Retinal pigment epithelial cell (primary cell): ENCODE measurements around the gene SLC35G2.
"Not testable (repeated sequence)": the region's sequence is repeated elsewhere in the genome, so short reads cannot be mapped to it uniquely, and the experiment has no call there.

ENCODE experiments used
- DNase-seq: peaks from one replicate; pipeline ENCODE4 v3.0.0-alpha.2; 2010; ENCODE audit warnings: low read depth
- H3K4me3 ChIP-seq: 2 replicates; pipeline ENCODE4 v1.5.1; 2011; ENCODE audit warnings: mild to moderate bottlenecking, low read length, control low read depth, moderate library complexity
- CTCF ChIP-seq: conservative IDR thresholded peaks from 2 replicates; pipeline ENCODE4 v1.5.1; 2011; ENCODE audit warnings: low read depth, low read length, control low read depth, inconsistent platforms

Gene SLC35G2

GRCh38 chr3:136901391-136901790, 82.5 kb downstream of the SLC35G2 start:
- TF ChIP-seq CTCF, result no peak
- no peak overlapping the region for H3K4me3 ChIP-seq
- no peak for DNase-seq

- not testable (repeated sequence) for H3K4me3 ChIP-seq, DNase-seq
Observed at GRCh38 chr3:136902530-136902929, 83.6 kb downstream of the SLC35G2 start.

GRCh38 chr3:136903899-136904298, 85.0 kb downstream of the SLC35G2 start:
- no peak for DNase-seq
- no peak overlapping the region for H3K4me3 ChIP-seq
- no peak for TF ChIP-seq CTCF

GRCh38 chr3:136904746-136905145, 85.8 kb downstream of the SLC35G2 start:
- H3K4me3 ChIP-seq, result no peak overlapping the region
- DNase-seq, result no peak
- TF ChIP-seq CTCF, result no peak
